Cerebellar cortex (tissue), 1 donor: ENCODE data around the gene FRAT2.
A peak's percentile ranks its signal among the peaks of the same experiment; 100 is the strongest.

ENCODE experiments used
- DNase-seq: peaks from one replicate; pipeline ENCODE4 v3.0.0-alpha.2; 2015; ENCODE audit warnings: low spot score

FRAT2 gene

GRCh38 chr10:97325754-97326153, 8.8 kb downstream of the FRAT2 start:
- no peak for DNase-seq

DNA sequence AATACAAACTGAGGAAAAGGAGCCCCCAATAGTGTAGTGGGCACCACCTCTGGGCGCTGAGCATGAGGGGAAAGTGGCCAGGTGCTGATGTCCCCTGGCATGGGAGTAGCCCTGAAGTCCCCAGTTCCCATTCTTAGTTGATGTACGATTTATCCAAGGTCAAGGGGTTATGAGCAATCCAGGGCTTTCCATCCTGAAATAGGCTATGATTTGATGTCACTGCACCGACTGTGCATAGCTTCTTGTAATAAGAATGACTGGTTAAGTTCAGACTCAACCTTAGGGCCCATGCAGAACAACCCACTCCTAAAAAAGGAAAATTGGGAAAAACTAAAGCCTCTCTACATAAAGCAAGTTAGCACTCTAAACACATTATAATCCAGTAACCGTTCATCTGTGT, 11.0 kb downstream of the FRAT2 start:
- DNase-seq, result no peak

- DNase-seq, result no peak
Observed at GRCh38 chr10:97321804-97322190, 12.7 kb downstream of the FRAT2 start.

DNA sequence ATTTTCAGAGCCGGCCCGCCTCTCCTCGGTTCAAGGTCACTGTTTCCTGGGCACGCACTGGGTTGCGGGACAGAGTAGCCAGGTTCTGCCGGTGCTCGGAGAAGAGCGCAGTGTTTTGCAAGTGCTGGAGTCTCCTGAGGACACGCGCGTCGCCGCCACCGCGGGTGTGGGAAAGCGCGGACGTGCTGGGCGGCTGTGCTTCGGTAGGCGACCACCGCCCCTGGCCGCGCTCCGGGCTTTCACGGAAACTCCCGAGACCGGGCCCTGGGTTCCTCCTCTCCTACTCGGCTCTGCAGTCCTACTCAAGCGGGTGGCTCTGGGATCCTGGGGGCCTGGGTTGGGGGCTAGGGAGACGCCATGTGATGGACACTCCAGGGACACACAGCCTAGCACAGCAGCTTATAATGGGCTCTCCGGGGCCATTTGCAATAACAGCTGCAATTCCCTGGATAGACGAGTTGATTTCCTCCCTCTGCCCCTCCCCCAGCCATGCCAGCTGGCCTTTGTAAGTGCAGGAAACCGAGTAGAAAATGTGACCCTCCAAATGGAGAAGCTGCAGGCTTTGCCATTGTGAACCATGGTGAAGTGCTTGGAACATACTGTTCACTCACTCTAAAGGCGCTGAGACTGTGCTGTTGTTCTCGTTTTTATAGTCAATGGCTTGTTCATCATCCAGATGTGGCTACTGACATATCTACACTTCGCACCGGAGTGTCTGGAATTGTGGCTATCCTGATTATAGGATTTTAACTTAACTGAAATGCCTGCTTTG, 13.3 kb downstream of the FRAT2 start:
- DNase-seq, result no peak

- no peak for DNase-seq
Observed at GRCh38 chr10:97320480-97321031, 14.0 kb downstream of the FRAT2 start.

DNA sequence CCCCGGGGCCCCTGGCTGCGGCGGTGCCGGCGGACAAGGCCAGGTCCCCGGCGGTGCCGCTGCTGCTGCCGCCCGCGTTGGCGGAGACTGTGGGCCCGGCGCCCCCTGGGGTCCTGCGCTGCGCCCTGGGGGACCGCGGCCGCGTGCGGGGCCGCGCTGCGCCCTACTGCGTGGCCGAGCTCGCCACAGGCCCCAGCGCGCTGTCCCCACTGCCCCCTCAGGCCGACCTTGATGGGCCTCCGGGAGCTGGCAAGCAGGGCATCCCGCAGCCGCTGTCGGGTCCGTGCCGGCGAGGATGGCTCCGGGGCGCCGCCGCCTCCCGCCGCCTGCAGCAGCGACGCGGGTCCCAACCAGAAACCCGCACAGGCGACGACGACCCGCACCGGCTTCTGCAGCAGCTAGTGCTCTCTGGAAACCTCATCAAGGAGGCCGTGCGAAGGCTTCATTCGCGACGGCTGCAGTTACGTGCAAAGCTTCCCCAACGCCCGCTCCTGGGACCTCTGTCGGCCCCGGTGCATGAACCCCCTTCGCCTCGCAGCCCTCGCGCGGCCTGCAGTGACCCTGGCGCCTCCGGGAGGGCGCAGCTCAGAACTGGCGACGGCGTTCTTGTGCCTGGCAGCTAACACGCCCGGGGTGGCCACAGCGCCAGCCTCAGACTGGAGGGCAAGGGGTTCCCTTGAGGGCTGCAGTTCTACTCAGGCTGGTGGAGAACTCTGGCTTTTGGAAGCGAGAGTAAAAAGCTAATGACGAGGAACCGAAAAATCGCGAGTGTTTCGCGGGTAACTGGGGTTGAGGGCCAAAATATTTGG, 14.7 kb downstream of the FRAT2 start:
- peak; percentile 44 for DNase-seq

- DNase-seq, result peak; percentile 87
Observed at GRCh38 chr10:97318772-97319651, 15.5 kb downstream of the FRAT2 start, which contains the start of gene FRAT1. TSS of gene FRAT1 (plus strand) at chr10:97319271. CDS start at chr10:97319454, 183 bp downstream.

DNA sequence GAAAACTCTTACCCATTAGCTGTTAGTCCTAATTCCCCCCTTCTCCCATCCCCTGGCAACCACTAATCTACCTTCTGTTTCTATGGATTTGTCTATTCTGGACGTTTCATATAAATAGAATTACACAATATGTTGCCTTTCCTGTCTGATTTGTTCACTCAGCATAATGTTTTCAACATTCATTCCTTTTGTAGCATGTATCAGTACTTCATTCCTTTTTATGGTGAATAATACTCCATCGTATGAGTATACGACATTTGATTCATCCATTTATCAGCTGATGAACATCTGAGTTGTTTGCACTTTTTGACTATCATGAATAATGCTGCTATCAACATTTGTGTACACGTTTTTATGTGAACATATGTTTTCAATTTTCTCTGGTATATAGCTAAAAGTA, 19.9 kb downstream of the FRAT2 start:
- DNase-seq, result no peak

- no peak for DNase-seq
Observed at GRCh38 chr10:97312897-97313296, 21.6 kb downstream of the FRAT2 start.

- no peak for DNase-seq
Observed at GRCh38 chr10:97311111-97311626, 23.4 kb downstream of the FRAT2 start.

DNA sequence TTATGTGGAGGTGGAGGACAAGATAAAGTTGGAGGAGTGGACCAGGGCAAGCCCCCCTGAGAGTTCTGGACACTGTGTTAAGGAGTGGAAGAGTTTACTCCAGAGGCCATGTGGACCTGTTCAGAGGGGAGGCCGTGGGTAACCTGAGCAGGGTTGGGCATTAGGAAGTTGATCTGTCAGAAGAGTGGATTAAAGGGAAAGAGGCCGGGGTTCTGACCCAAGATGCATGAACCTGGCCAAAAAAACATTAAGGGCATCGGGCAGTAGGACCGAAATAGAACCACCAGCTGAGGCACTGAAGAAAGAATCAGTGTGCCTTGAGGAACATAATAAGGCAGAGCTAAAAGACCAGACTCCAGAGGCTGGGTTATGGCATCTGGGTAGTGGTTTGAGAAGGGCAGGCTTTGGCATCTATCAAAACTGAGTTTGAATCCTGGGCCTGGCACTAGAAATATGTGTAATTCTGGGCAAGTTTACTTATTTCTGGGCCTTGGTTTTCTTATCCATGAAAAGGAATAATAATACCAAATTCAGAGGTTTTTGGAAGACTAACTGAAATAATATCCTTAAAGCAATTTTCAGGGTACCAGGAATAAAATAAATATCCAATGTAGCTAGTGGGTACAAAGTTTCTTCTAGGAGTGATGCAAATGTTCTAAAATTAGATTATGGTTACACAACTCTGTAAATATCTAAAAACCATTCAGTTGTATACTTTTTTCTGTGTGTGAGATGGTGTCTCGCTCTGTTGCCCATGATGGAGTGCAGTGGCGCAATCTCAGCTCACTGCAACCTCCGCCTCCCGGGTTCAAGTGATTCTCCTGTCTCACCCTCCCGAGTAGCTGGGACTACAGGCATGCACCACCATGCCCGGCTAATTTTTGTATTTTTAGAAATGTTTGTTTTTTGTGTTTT, 26.4 kb downstream of the FRAT2 start:
- no peak for DNase-seq

- no peak for DNase-seq
Observed at GRCh38 chr10:97307441-97307840, 27.1 kb downstream of the FRAT2 start.

DNA sequence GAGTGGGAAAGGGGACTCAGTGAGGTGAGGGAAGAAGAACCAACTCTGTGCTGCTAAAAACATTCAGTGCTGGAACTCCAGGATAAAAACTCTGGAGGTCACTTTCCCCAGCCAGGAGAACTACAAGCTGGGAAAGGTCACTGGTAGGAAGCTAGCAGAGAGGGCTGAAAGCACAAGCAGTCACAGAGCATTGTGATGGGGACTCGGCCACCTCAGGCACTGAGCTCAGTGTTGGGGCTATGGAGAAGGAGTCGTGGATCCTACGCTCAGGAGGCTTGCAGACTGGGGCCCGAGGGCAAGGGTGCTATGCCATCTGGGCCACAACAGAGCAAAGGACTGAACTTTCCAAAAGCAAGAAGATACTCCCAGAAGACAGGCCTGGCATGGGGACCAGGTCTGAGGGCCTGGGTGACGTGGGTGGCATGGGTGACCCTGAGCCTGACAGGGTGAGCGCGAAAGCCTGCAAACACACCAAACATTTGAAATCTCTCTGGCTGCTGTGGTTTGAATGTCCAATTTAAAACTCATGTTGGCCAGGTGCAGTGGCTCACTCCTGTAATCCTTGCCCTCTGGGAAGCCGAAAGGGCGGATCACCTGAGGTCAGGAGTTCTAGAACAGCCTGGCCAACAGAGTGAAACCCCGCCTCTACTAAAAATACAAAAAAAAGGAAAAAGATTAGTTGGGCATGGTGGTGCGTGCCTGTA, 32.3 kb downstream of the FRAT2 start:
- DNase-seq, result no peak

GRCh38 chr10:97300980-97301379, 33.5 kb downstream of the FRAT2 start:
- DNase-seq, result no peak

DNA sequence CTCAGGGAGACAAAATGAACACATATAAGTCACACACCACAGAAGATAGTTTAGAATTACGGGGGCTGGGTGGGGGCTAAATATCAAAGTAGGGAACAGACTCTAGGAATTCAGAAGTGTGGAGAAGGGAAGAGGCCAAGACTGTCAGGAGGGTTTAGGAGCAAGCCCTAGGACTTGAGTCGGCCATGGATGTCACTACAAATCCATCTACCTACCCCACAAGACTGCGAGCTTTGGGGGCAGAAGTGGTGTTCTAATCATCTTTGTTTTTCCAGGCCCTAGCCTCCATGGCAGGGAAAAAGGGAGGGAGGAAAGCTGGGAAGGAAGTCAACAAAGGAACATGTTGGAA, 36.3 kb downstream of the FRAT2 start:
- DNase-seq, result no peak

GRCh38 chr10:97297556-97298222, 36.8 kb downstream of the FRAT2 start:
- DNase-seq, result no peak

GRCh38 chr10:97292862-97293198, 41.7 kb downstream of the FRAT2 start:
- no peak for DNase-seq

DNA sequence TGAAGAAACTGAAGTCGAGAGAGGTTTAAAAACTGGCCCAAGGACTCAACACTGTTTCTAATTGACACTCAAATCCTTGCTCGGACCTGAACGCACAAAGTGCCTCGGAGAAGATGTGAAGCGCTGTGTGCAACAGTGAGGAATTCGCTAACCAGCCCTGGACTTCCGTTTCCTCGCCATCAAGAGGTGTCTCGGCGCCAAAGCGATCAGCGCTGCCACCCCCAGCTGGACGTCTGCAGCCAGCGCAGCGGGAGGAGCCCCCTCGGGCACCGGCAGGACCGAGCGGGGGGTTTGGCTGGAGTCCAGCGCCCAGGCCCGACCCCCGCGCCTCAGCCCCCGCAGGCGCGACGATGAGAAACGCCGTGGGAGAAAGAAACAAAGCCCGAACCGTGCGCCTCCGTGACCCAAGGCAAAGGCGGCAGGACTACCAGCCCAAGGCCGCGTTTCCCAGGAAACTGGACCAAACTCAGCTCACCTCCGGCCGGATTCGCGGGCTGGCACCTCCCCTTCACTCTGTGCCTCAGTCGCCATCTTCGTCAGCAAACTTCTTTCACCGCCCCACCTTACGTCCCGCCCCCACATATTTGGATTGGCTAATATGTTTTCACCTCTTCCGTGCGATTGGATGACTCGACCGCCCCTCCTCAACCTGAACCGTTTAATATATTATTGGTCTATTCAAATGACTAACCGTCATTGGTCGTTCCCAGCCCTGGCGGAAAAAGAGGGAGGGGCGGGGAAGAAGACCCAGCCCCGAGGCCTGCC, 42.2 kb downstream of the FRAT2 start, which contains the start of gene ARHGAP19:
Gene ARHGAP19, minus strand, starts transcription at position 541 of the 765 bp plus-strand sequence. Its CDS starts 10 bp downstream, at position 531.
- DNase-seq, result peak; percentile 99
